ENCODE data around the gene DPEP2.

GRCh38 chr16:67950335-67950843, 48.9 kb downstream of the DPEP2 start:
- TF ChIP-seq TAF1 (IDR thresholded peaks at IDR 0.05; ENCODE audit: low read depth, low read length): no peak
- TF ChIP-seq POLR2AphosphoS5 (IDR thresholded peaks at IDR 0.05; ENCODE audit: low read depth, low read length): no peak
- no peak for TF ChIP-seq POLR2A (IDR thresholded peaks at IDR 0.05; ENCODE audit: low read depth, low read length)
- no peak for TF ChIP-seq SPI1 (IDR thresholded peaks at IDR 0.05; ENCODE audit: low read depth, low read length)

Data from GM12891 (cell line).